Duodenal mucosa (tissue), 2 donors: ENCODE data around the gene CLDN3.

Experiments
- H3K27ac ChIP-seq: one replicate; pipeline ENCODE4 v1.7.0; 2013; ENCODE audit warnings: low read depth, low read length
- H3K27me3 ChIP-seq, 2 donors: one replicate each; pipeline ENCODE4 v1.7.0; 2013; ENCODE audit warnings: low read length in 2 of 2, control low read depth in 1 of 2; ENCODE audit not compliant: insufficient read depth in 2 of 2, control insufficient read depth in 1 of 2
- H3K36me3 ChIP-seq, 2 donors: one replicate each; pipeline ENCODE4 v1.7.0; 2013; ENCODE audit warnings: low read length in 2 of 2, control low read depth in 1 of 2; ENCODE audit not compliant: insufficient read depth in 2 of 2, control insufficient read depth in 1 of 2
- H3K4me1 ChIP-seq, 2 donors: one replicate each; pipeline ENCODE4 v1.7.0; 2013; ENCODE audit warnings: low read length in 2 of 2, control low read depth in 1 of 2; ENCODE audit not compliant: insufficient read depth in 2 of 2, control insufficient read depth in 1 of 2
- H3K4me3 ChIP-seq, 2 donors: one replicate each; pipeline ENCODE4 v1.7.0; 2013; ENCODE audit warnings: low read length in 2 of 2, low read depth in 1 of 2
- H3K9ac ChIP-seq, 2 donors: one replicate each; pipeline ENCODE4 v1.7.0; 2013; ENCODE audit warnings: low read length in 2 of 2, low read depth in 1 of 2
- H3K9me3 ChIP-seq, 2 donors: one replicate each; pipeline ENCODE4 v1.7.0; 2013; ENCODE audit warnings: low read length in 2 of 2, control low read depth in 1 of 2; ENCODE audit not compliant: control insufficient read depth in 1 of 2

Gene CLDN3

GRCh38 chr7:73738220-73738611, 31.9 kb downstream of the CLDN3 start:
- Histone ChIP-seq H3K27ac (peak overlapping the region; percentile 89), H3K9me3 (no peaks in the 10 kb centered on the region), H3K9ac (peak overlapping the region; percentile 73 to 94), H3K4me1 (peaks cover 43 to 47% of the 10 kb centered on the region in 2 donors), H3K27me3 (no peaks in the 10 kb centered on the region), H3K36me3 (peaks cover 9 to 18% of the 10 kb centered on the region in 2 donors), H3K4me3 (peak overlapping the region; percentile 87 to 88)

- no peaks in the 10 kb centered on the region for H3K27me3 ChIP-seq
- peak overlapping the region; percentile 87 to 88 for H3K4me3 ChIP-seq
- no peaks in the 10 kb centered on the region for H3K9me3 ChIP-seq
- H3K4me1 ChIP-seq: peaks cover 40 to 45% of the 10 kb centered on the region in 2 donors
- peaks cover 9 to 18% of the 10 kb centered on the region in 2 donors for H3K36me3 ChIP-seq
- peak overlapping the region; percentile 67 to 94 for H3K9ac ChIP-seq
- no peak overlapping the region for H3K27ac ChIP-seq
Measured at GRCh38 chr7:73737491-73738219, 32.4 kb downstream of the CLDN3 start.

GRCh38 chr7:73736885-73737284, 33.2 kb downstream of the CLDN3 start:
- Histone ChIP-seq H3K27ac (no peak overlapping the region), H3K9ac (peak overlapping the region; percentile 67 to 94)

GRCh38 chr7:73735528-73735905, 34.6 kb downstream of the CLDN3 start:
- Histone ChIP-seq H3K4me3 (peak overlapping the region; percentile 54 to 60), H3K4me1 (peaks cover 28 to 35% of the 10 kb centered on the region in 2 donors), H3K27me3 (no peaks in the 10 kb centered on the region), H3K36me3 (peaks cover 9 to 18% of the 10 kb centered on the region in 2 donors), H3K27ac (peak overlapping the region; percentile 93), H3K9ac (peak overlapping the region; percentile 67 to 68), H3K9me3 (no peaks in the 10 kb centered on the region)

More at GRCh38 chr7:73736885-73737284, 33.2 kb downstream of the CLDN3 start:
- Histone ChIP-seq H3K9me3 (no peaks in the 10 kb centered on the region), H3K4me1 (peaks cover 33 to 37% of the 10 kb centered on the region in 2 donors), H3K4me3 (peak overlapping the region in 1 of 2 donors; percentile 87), H3K27me3 (no peaks in the 10 kb centered on the region), H3K36me3 (peaks cover 9 to 18% of the 10 kb centered on the region in 2 donors)

- peaks cover 9 to 18% of the 10 kb centered on the region in 2 donors for H3K36me3 ChIP-seq
- H3K27ac ChIP-seq: peak overlapping the region; percentile 93
- H3K4me1 ChIP-seq: peaks cover 28 to 35% of the 10 kb centered on the region in 2 donors
- no peaks in the 10 kb centered on the region for H3K9me3 ChIP-seq
- H3K27me3 ChIP-seq: no peaks in the 10 kb centered on the region
- H3K9ac ChIP-seq: peak overlapping the region; percentile 67 to 68
- H3K4me3 ChIP-seq: peak overlapping the region; percentile 54 to 60
Measured at GRCh38 chr7:73734619-73735527, 35.2 kb downstream of the CLDN3 start.

GRCh38 chr7:73732397-73732796, 37.7 kb downstream of the CLDN3 start:
- Histone ChIP-seq H3K27me3 (no peaks in the 10 kb centered on the region), H3K36me3 (peaks cover 9 to 16% of the 10 kb centered on the region in 2 donors), H3K9ac (no peak overlapping the region), H3K4me3 (no peak overlapping the region), H3K4me1 (peaks cover 22 to 24% of the 10 kb centered on the region in 2 donors), H3K9me3 (no peaks in the 10 kb centered on the region), H3K27ac (no peak overlapping the region)

- Histone ChIP-seq H3K36me3 (no peaks in the 10 kb centered on the region), H3K4me1 (peaks cover 7 to 9% of the 10 kb centered on the region in 2 donors), H3K27ac (no peak overlapping the region), H3K9me3 (no peaks in the 10 kb centered on the region), H3K27me3 (no peaks in the 10 kb centered on the region), H3K4me3 (no peak overlapping the region), H3K9ac (no peak overlapping the region)
Measured at GRCh38 chr7:73730485-73730884, 39.6 kb downstream of the CLDN3 start.

- H3K27ac ChIP-seq: no peak overlapping the region
- no peaks in the 10 kb centered on the region for H3K27me3 ChIP-seq
- H3K4me3 ChIP-seq: no peak overlapping the region
- no peaks in the 10 kb centered on the region for H3K36me3 ChIP-seq
- no peaks in the 10 kb centered on the region for H3K9me3 ChIP-seq
- H3K4me1 ChIP-seq: no peaks in the 10 kb centered on the region
- no peak overlapping the region for H3K9ac ChIP-seq
Measured at GRCh38 chr7:73728551-73728950, 41.5 kb downstream of the CLDN3 start.

- H3K4me3 ChIP-seq: no peak overlapping the region
- H3K4me1 ChIP-seq: no peaks in the 10 kb centered on the region
- no peak overlapping the region for H3K9ac ChIP-seq
- no peak overlapping the region for H3K27ac ChIP-seq
- H3K9me3 ChIP-seq: no peaks in the 10 kb centered on the region
- no peaks in the 10 kb centered on the region for H3K27me3 ChIP-seq
- no peaks in the 10 kb centered on the region for H3K36me3 ChIP-seq
Measured at GRCh38 chr7:73727952-73728351, 42.1 kb downstream of the CLDN3 start.

- H3K27me3 ChIP-seq: no peaks in the 10 kb centered on the region
- no peaks in the 10 kb centered on the region for H3K36me3 ChIP-seq
- no peaks in the 10 kb centered on the region for H3K4me1 ChIP-seq
- no peak overlapping the region for H3K27ac ChIP-seq
- no peaks in the 10 kb centered on the region for H3K9me3 ChIP-seq
- H3K9ac ChIP-seq: no peak overlapping the region
- no peak overlapping the region for H3K4me3 ChIP-seq
Measured at GRCh38 chr7:73726083-73726466, 44.0 kb downstream of the CLDN3 start.
